NCI-H510A treated with DMSO at 0.1 percent for 48 hours (cell line): ENCODE data around the gene LCN9.
A peak's percentile ranks its signal among the peaks of the same experiment; 100 is the strongest.

Experiments used
- DNase-seq: peaks from one replicate; lab custom pipeline; 2025; lab: John Stamatoyannopoulos, UW

Gene LCN9

GRCh38 chr9:135698767-135699166, 35.7 kb downstream of the LCN9 start:
- DNase-seq, result peak; percentile 7

- no peak for DNase-seq
These were observed 36.3 kb downstream of the LCN9 start, which contains the start of gene SOHLH1 for GRCh38 chr9:135699440-135699839. TSS of gene SOHLH1 (minus strand) at chr9:135699481. CDS start at chr9:135699467, 14 bp downstream.

GRCh38 chr9:135700525-135700924, 37.4 kb downstream of the LCN9 start:
- DNase-seq, result no peak

GRCh38 chr9:135701067-135701958, 38.2 kb downstream of the LCN9 start:
- DNase-seq, result no peak

- peak; percentile 44 for DNase-seq
These were observed 39.0 kb downstream of the LCN9 start, which contains the start of gene KCNT1 for GRCh38 chr9:135701959-135702721. TSS of gene KCNT1 (plus strand) at chr9:135702185. CDS start at chr9:135702259, 74 bp downstream.

GRCh38 chr9:135703726-135704125, 40.6 kb downstream of the LCN9 start:
- no peak for DNase-seq

GRCh38 chr9:135704483-135704882, 41.4 kb downstream of the LCN9 start:
- no peak for DNase-seq

- no peak for DNase-seq
These were observed 42.3 kb downstream of the LCN9 start for GRCh38 chr9:135705376-135705775.

GRCh38 chr9:135706288-135706687, 43.2 kb downstream of the LCN9 start:
- DNase-seq, result no peak

- no peak for DNase-seq
These were observed 44.4 kb downstream of the LCN9 start for GRCh38 chr9:135707252-135708138.

GRCh38 chr9:135708164-135708563, 45.1 kb downstream of the LCN9 start:
- no peak for DNase-seq

GRCh38 chr9:135711391-135711790, 48.3 kb downstream of the LCN9 start:
- no peak for DNase-seq

GRCh38 chr9:135711881-135712280, 48.8 kb downstream of the LCN9 start:
- no peak for DNase-seq

GRCh38 chr9:135712613-135713295, 49.6 kb downstream of the LCN9 start:
- DNase-seq, result no peak

- DNase-seq, result no peak
These were observed 51.3 kb downstream of the LCN9 start for GRCh38 chr9:135714242-135715055.

- DNase-seq, result no peak
These were observed 52.0 kb downstream of the LCN9 start for GRCh38 chr9:135715056-135715595.

GRCh38 chr9:135716045-135716444, 52.9 kb downstream of the LCN9 start:
- DNase-seq, result no peak
